ENCODE data around the gene DENND2C. TPM values are rescaled to one million over a fixed set of nuclear protein-coding genes. Genes with fewer than 3 reads are reported as not detected.

The DENND2C gene
- total and polyA plus RNA-seq, 10 donors: 0.28 to 3.1 (median 1.6) TPM

DNA sequence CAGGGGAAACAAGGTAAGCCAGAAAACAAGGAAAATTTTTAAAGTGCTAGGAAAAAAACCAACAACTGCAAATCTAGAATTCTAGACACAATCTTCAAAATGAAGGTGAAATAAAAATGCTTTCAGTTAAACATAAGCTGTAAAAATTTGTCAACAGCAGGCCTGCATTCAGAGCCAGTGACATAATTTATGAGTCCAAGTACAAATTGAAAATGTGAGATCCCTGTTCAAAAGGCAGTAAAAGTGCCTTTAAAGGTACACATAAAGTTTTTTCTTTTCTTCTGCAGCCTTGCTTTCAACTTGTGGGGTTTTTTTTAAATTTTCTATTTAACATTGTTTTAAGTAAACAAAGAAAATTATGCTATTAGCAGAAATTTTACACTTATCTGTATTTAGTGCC is 37.4 kb downstream of the DENND2C start:
- intact Hi-C loops (cut with DNase I; ENCODE audit: low total_unique reads): no loop called here
- Histone ChIP-seq H3K27me3 (replicated peaks in 1 of 7) (peaks cover 0 to 10% (median 0%) of the 10 kb centered on the region in 7 donors), H3K9me3 (peaks cover 0 to 14% (median 9%) of the 10 kb centered on the region in 8 donors), H3K4me1 (no peaks in the 10 kb centered on the region), H3K27ac (no peak overlapping the region), H3K36me3 (no peaks in the 10 kb centered on the region), H3K4me3 (no peak overlapping the region)
- no peak for DNase-seq
- TF ChIP-seq POLR2A (IDR thresholded peaks at IDR 0.05): no peak
- no peak for TF ChIP-seq POLR2AphosphoS5 (IDR thresholded peaks at IDR 0.05)
- TF ChIP-seq, protein P1, sequence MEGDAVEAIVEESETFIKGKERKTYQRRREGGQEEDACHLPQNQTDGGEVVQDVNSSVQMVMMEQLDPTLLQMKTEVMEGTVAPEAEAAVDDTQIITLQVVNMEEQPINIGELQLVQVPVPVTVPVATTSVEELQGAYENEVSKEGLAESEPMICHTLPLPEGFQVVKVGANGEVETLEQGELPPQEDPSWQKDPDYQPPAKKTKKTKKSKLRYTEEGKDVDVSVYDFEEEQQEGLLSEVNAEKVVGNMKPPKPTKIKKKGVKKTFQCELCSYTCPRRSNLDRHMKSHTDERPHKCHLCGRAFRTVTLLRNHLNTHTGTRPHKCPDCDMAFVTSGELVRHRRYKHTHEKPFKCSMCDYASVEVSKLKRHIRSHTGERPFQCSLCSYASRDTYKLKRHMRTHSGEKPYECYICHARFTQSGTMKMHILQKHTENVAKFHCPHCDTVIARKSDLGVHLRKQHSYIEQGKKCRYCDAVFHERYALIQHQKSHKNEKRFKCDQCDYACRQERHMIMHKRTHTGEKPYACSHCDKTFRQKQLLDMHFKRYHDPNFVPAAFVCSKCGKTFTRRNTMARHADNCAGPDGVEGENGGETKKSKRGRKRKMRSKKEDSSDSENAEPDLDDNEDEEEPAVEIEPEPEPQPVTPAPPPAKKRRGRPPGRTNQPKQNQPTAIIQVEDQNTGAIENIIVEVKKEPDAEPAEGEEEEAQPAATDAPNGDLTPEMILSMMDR (IDR thresholded peaks at IDR 0.05 in 8 of 11, conservative IDR thresholded peaks at IDR 0.05 in 3 of 11): no peak

DNA sequence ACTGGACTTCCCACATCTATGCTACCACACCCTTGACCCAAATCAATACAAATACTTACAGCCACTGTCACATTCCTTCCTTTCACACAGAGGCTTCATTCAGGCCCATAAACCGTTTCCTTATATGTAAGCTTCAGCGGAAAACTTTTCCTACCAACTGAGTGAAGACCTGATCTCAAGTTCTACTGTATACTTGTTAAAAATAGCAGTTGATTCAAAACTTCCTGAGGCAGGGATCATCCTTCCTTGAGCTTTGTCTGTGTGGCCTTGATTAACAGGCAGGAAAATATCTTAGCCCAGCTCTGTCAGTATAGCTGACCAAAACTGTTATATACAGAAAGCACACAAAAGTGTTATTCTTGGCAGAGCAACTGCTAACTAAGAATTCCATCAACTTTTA is 42.7 kb downstream of the DENND2C start:
- H3K27me3 ChIP-seq (replicated peaks in 1 of 7): peaks cover 0 to 10% (median 0%) of the 10 kb centered on the region in 7 donors
- WGBS, 5 donors: 29 to 56% (median 34%) methylated on average over 2 of the region's 2 CpGs
- peaks cover 0 to 11% (median 7%) of the 10 kb centered on the region in 8 donors for H3K9me3 ChIP-seq
- H3K36me3 ChIP-seq: peaks cover 0 to 4% (median 0%) of the 10 kb centered on the region in 6 donors
- TF ChIP-seq, protein P1 (IDR thresholded peaks at IDR 0.05 in 8 of 11, conservative IDR thresholded peaks at IDR 0.05 in 3 of 11): no peak
- TF ChIP-seq POLR2A (IDR thresholded peaks at IDR 0.05) (no peak), POLR2AphosphoS5 (IDR thresholded peaks at IDR 0.05) (no peak)
- no peak overlapping the region for H3K27ac ChIP-seq
- no peak overlapping the region for H3K4me3 ChIP-seq
- DNase-seq: no peak
- H3K4me1 ChIP-seq: no peaks in the 10 kb centered on the region
- intact Hi-C loops (cut with DNase I; ENCODE audit: low total_unique reads): no loop called here

DNA sequence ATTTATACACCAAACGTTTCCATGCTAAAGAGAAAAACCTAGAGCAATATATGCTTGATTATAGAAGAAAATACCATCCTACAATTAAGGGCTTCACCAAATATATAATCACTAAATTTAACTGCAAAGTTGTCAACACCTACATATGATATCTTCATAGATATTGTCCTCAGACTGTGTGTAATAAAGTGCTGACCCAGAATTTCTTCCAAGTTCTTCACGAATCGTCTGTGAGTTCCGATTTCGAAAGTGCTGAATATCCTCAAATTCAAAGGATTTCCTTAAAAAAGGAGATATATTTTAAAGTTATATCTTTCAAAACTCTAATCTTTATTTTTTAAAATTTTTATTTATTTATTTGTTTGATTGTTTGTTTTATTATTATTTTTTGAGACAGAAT is 46.5 kb downstream of the DENND2C start:
- H3K27me3 ChIP-seq (replicated peaks in 1 of 7): no peaks in the 10 kb centered on the region
- 91 to 98% (median 94%) methylated on average over 5 of the region's 5 CpGs for WGBS, 5 donors
- no peaks in the 10 kb centered on the region for H3K4me1 ChIP-seq
- H3K4me3 ChIP-seq: no peak overlapping the region
- H3K9me3 ChIP-seq: no peaks in the 10 kb centered on the region
- H3K27ac ChIP-seq: no peak overlapping the region
- no peak for DNase-seq
- intact Hi-C loops (cut with DNase I; ENCODE audit: low total_unique reads): no loop called here
- peaks cover 0 to 15% (median 0%) of the 10 kb centered on the region in 6 donors for H3K36me3 ChIP-seq
- TF ChIP-seq POLR2A (IDR thresholded peaks at IDR 0.05) (no peak), POLR2AphosphoS5 (IDR thresholded peaks at IDR 0.05) (no peak)
- TF ChIP-seq, protein P1 (IDR thresholded peaks at IDR 0.05 in 8 of 11, conservative IDR thresholded peaks at IDR 0.05 in 3 of 11): no peak

DNA sequence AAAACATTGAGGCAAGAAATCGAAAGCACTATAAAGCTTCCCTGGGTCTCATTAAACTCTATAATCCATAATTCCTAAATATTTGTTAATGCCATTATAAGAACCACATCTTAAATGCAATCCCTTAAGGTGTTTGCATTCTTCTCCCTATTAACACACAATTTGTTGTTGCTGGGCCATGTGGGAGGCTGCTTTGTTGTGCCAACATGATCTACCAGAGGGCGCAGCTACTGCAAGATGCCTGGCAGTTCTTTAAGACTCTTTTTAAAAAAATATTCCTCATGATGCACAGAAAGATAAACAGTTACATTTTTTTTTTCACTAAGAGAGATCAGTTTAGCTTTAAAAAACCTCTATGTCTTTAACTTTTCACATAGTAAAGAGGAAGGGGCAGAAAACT is 49.4 kb downstream of the DENND2C start:
- intact Hi-C loops (cut with DNase I; ENCODE audit: low total_unique reads): no loop called here
- H3K36me3 ChIP-seq: peaks cover 0 to 40% (median 0%) of the 10 kb centered on the region in 6 donors
- no peaks in the 10 kb centered on the region for H3K4me1 ChIP-seq
- DNase-seq: no peak
- H3K27me3 ChIP-seq (replicated peaks in 1 of 7): no peaks in the 10 kb centered on the region
- no peak for TF ChIP-seq POLR2A (IDR thresholded peaks at IDR 0.05)
- TF ChIP-seq, protein P1 (IDR thresholded peaks at IDR 0.05 in 8 of 11, conservative IDR thresholded peaks at IDR 0.05 in 3 of 11): no peak
- no peak for TF ChIP-seq POLR2AphosphoS5 (IDR thresholded peaks at IDR 0.05)
- no peak overlapping the region for H3K4me3 ChIP-seq
- no peak overlapping the region for H3K27ac ChIP-seq
- H3K9me3 ChIP-seq: no peaks in the 10 kb centered on the region
- 83 to 93% (median 88%) methylated on average over 2 of the region's 2 CpGs for WGBS, 5 donors

Measured in spleen (tissue), 11 donors.